ENCODE results near the gene APBA1. TPM values are rescaled to one million over a fixed set of nuclear protein-coding genes. Genes with fewer than 3 reads are reported as not detected.

Gene APBA1
- total and polyA plus RNA-seq, 12 donors: 0.66 to 5.7 (median 2.5) TPM

- DNase-seq (no peak), ATAC-seq (no peak)
- Histone ChIP-seq H3K4me3 (no peak overlapping the region), H3K27me3 (no peaks in the 10 kb centered on the region), H3K36me3 (no peaks in the 10 kb centered on the region), H3K9me3 (peaks cover 0 to 15% (median 0%) of the 10 kb centered on the region in 11 donors), H3K27ac (no peak overlapping the region), H3K4me1 (no peaks in the 10 kb centered on the region)
- intact Hi-C loops (cut with DNase I): no loop called here
- TF ChIP-seq CTCF (IDR thresholded peaks at IDR 0.05): no peak
- WGBS, 2 donors: 92 to 95% methylated on average over 11 of the region's 11 CpGs
Measured at GRCh38 chr9:69432623-69433022, 239.5 kb downstream of the APBA1 start.

GRCh38 chr9:69431777-69432176, 240.4 kb downstream of the APBA1 start:
- no peak for TF ChIP-seq CTCF (IDR thresholded peaks at IDR 0.05)
- Histone ChIP-seq H3K4me1 (no peaks in the 10 kb centered on the region), H3K4me3 (no peak overlapping the region), H3K27ac (no peak overlapping the region), H3K36me3 (no peaks in the 10 kb centered on the region), H3K27me3 (no peaks in the 10 kb centered on the region), H3K9me3 (peaks cover 0 to 15% (median 0%) of the 10 kb centered on the region in 11 donors)
- no peak for DNase-seq
- ATAC-seq: no peak
- 81 to 97% methylated on average over 1 of the region's 1 CpG for WGBS, 2 donors
- intact Hi-C loops (cut with DNase I): no loop called here

GRCh38 chr9:69431203-69431602, 241.0 kb downstream of the APBA1 start:
- WGBS, 2 donors: 91 to 94% methylated on average over 13 of the region's 13 CpGs

GRCh38 chr9:69430206-69430605, 242.0 kb downstream of the APBA1 start:
- Histone ChIP-seq H3K27me3 (no peaks in the 10 kb centered on the region), H3K27ac (no peak overlapping the region), H3K9me3 (peaks cover 0 to 8% (median 0%) of the 10 kb centered on the region in 11 donors), H3K4me1 (no peaks in the 10 kb centered on the region), H3K36me3 (no peaks in the 10 kb centered on the region), H3K4me3 (no peak overlapping the region)
- DNase-seq (no peak), ATAC-seq (no peak)
- WGBS, 2 donors: 80 to 92% methylated on average over 4 of the region's 4 CpGs
- intact Hi-C loops (cut with DNase I): no loop called here
- no peak for TF ChIP-seq CTCF (IDR thresholded peaks at IDR 0.05)

More at GRCh38 chr9:69431203-69431602, 241.0 kb downstream of the APBA1 start:
- H3K36me3 ChIP-seq: no peaks in the 10 kb centered on the region
- TF ChIP-seq CTCF (IDR thresholded peaks at IDR 0.05): no peak
- H3K9me3 ChIP-seq: peaks cover 0 to 15% (median 0%) of the 10 kb centered on the region in 11 donors
- no peak overlapping the region for H3K4me3 ChIP-seq
- H3K4me1 ChIP-seq: no peaks in the 10 kb centered on the region
- intact Hi-C loops (cut with DNase I): no loop called here
- no peak overlapping the region for H3K27ac ChIP-seq
- no peak for ATAC-seq
- DNase-seq: no peak
- no peaks in the 10 kb centered on the region for H3K27me3 ChIP-seq
